HG02885 (cell line): ENCODE measurements around the gene TMIGD3.
A peak's percentile ranks its signal among the peaks of the same experiment; 100 is the strongest.

Source experiments
- ATAC-seq: cut with Tn5 transposase; IDR thresholded peaks from one replicate; pipeline ENCODE4 v1.9.1; 2021; ENCODE audit warnings: mild to moderate bottlenecking; ENCODE audit not compliant: unreplicated experiment, poor library complexity

The TMIGD3 gene

DNA sequence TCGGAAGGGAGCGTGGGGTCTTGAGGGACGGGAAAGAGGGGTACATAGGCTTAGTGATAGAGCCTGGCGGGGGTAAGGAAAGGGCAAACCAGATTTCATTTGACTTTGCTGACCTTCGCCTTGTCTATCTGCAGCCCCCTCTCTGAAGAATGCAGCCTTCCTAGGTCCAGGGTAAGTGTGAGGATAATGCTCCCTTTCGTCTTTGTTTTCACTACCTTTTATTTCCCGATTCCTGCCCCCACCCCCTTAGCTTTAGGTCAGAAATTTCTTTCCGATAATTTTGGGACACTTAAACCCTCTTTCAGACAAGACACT is 53.8 kb downstream of the TMIGD3 start:
- no peak for ATAC-seq

DNA sequence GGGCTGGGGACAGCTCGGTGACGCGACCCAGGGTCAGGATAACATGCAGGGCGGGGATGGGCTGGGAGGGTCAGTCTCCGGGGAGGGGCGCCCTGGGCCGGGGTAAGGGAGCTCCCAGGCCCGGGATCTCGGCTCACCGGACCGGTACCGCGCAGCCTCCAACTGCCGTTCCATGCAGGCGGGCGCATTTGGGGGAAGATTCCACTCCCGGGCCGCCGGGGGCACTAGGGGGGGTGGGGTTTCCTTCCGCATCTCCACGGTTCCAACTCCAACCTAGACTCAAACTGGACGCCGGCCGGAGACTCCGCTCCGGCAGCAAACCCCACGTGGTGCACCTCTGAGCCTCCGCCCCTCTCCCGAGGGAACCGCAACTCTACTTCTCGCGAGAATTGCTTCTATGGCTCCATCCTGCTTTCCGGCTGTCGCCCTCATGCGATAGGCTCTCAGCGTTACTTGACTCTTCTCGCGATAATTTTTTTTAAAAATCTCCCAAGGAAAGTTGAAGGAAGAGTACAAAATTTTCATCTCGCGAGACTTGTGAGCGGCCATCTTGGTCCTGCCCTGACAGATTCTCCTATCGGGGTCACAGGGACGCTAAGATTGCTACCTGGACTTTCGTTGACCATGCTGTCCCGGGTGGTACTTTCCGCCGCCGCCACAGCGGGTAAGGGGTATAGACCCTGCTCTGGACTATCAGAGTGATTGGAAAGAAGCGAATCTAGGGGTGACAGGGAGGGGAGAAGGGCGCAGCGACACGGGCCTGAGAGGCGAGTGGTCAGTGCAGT is 54.3 kb downstream of the TMIGD3 start, which contains the start of the genes ATP5PB and WDR77:
ATP5PB (plus strand) TSS at position 547 of the 785 bp plus-strand sequence; CDS start at position 625, 78 bp downstream.
WDR77 (minus strand) TSS at position 339 of the 785 bp plus-strand sequence; CDS start at position 252, 87 bp downstream.
- peak; percentile 97 for ATAC-seq

DNA sequence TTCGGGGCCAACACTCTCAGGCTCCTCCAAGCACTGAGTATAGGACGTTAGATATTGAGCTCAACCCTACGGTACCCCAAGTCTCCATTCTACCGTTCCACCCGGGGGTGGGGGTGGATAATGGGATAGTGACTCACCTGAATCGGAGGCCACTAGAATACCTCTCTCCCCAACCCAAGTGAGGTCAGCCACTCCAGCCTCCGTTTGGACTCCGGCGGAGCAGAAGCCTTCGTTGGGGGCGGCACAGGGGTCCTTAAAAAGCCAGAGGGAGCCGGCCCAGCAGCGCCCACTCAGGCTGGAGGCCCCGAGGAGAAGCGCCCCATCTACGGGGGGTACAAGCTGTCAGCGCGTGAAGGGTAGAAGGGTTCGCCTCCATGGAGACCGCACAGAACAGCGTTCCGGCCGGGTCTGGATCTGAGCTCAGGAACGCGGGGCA is 54.9 kb downstream of the TMIGD3 start:
- peak; percentile 18 for ATAC-seq

DNA sequence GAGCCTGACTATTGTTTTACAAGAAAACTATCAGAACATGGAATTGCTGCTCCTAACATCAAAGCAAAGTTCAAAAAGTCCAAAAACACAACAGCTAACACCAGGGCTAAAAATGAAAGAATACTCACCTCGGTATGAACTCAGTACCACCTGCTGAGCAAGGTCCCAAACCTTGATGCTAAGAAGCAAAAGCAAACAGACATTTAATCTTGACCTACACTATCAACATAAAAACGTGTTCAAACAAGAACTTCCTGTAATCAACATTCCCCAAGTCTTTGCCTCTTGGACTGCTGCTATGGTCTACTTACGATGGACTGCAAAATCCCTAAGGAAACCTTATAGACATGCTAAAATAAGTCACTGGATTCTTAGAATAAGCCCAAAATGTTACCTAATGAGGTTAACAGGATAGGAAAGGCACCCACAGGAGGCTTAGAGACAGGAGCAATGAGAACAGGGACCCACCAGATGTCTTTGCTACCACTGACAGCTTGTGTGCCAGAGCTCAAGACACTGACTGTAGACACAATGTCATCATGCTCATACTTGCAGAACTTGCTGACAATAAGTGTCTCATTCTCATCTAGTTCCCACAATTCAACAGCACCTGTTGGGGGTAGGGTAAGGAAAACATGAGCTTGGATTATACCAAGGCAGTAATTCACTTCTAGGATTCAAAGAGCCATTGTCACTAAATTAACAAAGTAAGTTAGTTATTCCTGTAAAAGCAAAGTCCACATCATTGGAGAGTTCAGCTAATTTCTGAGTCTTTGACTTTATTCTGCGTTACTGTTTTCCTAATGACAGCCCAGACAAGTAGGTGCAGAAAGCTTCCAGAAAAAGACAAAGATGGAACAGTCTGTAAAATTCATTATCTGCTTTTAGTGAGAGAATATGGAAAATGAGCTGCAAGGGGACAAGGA is 56.2 kb downstream of the TMIGD3 start:
- no peak for ATAC-seq

DNA sequence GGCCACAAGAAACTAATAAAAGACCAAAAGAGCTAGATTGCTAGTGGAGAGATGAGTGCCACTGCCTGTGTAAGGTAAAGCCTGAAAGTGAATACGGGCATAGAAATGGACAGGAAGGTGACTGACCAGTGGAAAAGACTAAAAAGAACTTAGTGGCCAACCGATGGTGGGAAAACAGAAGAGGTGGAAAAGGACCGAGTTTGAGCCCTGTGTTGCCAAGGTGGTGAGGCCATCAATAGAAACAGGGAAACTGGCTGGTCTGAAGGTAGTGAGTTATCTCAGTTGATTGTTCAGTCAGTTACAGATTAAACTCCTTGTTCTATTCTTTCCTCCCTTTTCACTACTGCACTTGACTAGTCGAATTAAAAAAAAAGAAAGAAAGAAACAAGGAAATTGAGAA is 56.9 kb downstream of the TMIGD3 start:
- ATAC-seq: no peak

DNA sequence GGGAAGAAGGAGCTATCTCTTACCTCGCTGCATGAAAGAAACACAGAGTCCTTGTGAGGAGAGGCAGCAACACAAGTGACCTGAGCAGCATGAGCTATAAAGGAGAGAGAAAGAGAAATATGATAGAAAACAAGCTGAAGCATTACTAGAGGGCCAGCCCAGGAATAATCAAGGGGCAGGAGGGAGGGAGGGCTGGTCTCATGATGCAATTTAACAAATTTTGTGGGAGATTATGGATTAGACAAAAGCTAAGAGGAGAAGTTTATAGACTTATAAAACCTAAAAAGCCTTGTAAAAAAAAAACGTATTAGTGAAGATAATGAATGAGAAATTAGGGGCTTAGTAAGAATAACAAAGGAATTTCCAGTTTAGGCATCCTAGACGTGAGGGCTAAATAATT is 59.4 kb downstream of the TMIGD3 start:
- no peak for ATAC-seq

DNA sequence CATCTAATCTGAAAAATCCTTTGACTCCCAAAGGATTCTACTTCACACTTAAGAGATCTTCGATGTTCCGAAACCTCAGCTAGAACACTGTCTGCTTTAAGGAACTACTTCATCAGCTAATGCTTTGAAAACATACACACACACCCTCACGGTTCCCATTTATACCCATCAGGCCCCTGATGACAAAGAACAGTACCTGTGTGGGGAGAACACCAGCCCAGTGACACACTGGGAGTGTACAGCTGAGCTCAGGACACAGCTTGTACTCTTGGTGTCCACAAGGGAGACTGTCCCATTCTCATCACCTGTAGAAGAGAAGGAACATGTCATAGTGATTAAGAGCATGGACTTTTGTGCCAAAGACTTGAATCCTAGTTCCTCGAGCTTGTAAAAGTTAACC is 61.0 kb downstream of the TMIGD3 start:
- peak; percentile 46 for ATAC-seq

DNA sequence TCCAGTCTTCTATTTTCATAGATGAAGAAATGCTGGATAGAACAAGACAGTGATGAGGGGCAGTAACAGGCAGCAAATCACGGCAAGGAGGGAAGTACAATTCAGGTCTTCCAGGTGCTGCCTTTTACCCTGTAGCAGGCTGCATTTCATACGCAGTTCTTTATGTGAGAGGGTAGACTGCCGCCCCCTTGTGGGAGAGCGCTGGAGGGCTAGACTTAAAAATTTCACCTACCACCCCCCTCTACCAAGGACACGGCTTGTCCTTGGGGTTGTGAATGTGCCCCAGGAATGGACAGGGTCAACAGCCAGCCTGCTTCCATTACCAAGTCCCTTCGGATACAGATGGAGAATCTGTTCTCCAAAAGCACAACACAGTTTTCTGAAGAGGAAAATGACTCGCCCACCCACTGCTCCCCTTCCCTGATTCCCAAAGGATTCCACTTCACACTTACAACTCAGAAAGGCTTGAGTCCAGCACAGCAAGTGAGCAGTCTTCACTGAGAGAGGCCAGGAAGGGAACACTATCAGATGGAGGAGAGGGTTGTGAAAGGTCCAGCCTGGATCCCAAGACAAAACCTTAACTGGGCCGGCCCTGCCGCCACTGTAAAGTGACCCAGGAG is 61.8 kb downstream of the TMIGD3 start:
- no peak for ATAC-seq

DNA sequence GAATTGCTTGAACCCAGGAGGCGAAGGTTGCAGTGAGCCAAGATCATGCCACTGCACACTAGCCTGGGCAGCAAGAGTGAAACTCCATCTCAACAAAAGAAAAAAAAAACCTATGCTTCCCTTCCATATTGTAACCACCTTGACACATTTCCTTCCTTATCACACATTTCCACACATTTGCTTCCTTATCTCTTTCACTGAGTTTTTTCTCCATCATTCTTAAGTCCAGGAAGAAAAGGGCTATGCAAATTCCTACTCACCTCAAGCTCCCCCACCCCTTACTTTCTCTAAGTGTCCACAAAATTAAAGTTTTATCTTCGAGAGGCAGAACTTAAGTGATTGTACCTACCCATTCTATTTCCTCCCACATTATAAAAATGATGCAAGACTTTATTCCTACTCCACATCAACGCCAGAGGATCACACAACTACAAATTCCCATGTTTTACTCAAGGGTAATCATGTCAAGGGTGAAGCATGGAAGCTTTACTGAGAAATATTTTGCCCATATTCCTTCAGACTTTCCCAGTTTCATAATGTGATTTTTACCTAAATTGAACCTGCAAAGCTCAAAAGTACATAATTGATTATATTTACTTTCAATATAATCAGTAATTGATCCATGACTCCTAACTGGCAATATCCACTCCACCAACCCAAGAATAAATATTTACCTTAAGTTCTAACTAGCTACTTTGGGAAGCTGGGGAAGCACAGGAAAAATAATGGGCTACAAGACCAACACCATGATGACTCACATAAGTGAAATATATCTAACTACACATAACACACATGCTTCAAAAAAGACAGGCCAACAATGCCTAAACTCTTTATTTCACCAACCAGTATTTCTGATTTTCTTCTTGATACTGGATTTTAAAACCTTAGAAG is 63.7 kb downstream of the TMIGD3 start:
- ATAC-seq: no peak

DNA sequence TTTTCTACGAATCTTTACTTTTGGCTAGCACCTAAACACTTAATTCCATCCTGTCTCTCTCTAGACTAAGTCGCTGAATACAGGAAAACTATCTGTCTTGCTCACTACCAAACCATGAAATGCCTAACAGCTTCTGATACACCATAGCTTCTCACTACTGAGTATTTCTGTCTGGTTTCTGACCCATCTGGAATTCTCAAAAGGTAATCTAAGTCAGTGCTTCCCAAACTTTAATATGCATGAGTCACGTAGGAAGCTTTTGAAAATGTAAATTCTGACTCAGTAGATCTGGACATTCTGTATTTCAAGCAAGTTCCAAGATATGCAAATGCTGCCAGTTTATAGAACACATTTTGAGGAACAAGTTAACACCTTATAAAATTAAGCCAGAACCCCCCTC is 66.7 kb downstream of the TMIGD3 start:
- no peak for ATAC-seq
